GM18870 (cell line): ENCODE data around the gene BRAF.
"Not testable (repeated sequence)": the region's sequence is repeated elsewhere in the genome, so short reads cannot be mapped to it uniquely, and the experiment has no call there.

Source experiments
- ATAC-seq: cut with Tn5 transposase; IDR thresholded peaks from one replicate; pipeline ENCODE4 v1.9.1; 2021; ENCODE audit warnings: moderate library complexity; ENCODE audit not compliant: unreplicated experiment

The BRAF gene

DNA sequence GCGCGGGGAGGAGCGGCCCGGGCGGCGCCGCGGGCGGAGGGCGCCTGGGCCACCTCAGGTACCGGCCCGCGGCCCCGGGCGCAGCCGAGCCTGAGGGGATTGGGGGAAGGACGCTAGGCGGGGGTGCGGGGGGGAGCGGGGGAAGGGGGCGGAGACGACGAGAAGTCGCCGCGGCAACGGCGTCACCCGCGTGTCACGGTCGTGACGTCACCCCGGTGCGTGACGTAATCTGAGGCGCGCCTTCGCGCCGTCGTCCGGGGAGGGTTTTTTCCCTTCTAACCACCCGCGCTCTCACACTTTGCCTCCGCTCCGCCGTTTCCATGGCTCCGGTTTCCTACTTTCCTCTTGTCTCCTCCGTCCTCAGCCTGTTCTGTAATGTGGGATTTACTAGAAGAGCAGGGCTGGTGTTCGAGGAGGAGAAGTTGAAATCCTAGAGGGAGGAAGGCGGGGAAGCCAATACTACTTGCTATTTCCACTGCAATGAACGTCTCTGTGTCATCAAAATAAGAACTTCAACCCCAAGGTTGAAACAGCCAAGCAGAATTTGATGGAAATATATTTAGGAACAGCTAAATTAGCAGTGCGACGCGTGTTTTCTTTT is at the start of gene BRAF:
Gene BRAF (minus strand): TSS at position 109 of the 601 bp plus-strand sequence. CDS start 226 bp downstream, outside the sequence.
- ATAC-seq = peak; percentile 32

DNA sequence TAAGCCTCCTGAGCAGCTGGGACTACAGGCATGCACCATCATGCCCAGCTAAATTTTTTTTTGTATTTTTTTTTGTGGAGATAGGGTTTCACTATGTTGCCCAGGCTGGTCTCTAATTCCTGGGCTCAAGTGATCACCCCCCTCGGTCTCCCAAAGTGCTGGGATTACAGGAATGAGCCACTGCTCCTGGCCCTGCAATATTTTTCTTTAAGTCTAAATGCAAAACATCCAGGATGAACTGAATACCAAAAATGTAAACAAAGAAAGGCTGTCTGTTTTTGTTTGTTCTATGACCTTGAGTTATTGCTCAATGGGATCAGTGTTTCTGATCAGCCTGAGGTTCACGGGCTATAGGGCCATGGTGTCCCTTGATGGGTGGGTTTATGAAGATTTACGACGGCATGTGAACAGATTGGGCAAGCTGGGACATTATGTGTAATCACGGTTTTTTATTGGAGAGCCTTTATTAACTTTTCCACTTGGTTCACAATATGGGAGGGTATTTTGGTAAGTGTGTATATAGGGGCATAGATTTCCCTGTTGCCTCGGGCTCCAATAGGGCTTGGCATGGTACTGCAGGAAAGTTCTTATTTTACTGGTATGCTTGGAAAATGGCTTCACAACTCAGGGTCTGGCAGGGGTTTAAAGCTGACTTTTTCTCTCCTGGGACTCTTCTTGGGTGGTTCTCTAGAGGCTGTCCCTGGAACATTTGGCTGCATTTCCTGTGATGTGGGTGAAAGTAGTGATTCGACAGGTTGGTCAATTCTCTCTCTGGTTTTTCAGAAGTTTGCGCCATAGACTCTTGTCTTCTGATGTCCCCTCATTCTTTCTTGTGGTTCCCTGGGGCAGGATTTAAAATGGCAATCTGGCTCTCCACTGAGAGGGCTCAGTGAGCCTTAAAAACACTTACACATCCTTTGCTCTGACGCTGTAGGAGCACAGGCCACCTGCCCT is 48.4 kb upstream of the BRAF start:
- ATAC-seq = no peak

DNA sequence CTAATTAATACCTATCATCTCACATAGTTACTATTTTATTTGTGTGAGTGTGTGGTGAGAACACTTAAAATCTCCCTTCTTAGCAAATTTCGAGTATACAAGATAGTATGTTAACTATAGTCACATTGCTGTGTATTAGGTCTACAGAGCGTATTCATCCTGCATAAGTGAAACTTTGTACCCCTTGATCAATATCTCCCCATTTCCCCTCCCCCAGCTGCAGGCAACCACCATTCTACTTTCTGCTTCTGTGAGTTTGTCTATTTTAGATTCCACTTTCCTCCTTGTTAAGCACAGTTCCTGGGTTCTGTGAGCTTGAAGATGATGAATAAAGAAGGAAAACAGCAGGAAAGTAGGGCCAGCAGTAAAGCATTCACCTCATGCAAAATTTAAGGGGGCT is 47.6 kb upstream of the BRAF start:
- ATAC-seq = no peak

DNA sequence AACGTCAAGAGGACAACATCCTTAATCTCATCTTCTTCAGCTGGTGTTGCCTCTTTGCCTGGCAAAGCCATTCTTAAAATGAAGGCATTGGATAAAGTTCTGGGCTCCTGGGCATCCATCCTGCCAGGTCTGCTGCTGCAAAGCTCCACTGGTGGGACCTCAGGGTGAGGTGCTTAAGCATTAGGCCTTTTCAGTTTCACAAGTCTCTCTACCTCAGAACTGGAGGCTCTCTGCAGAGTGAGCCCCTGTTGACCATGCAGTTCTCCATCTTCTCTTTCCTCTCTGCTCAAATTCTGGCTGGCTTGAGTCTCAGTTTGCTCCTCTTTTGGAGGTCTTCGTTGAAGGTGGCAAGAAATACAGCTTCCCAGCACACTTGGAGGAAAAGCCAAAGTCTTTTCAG is 42.7 kb upstream of the BRAF start:
- no peak for ATAC-seq

DNA sequence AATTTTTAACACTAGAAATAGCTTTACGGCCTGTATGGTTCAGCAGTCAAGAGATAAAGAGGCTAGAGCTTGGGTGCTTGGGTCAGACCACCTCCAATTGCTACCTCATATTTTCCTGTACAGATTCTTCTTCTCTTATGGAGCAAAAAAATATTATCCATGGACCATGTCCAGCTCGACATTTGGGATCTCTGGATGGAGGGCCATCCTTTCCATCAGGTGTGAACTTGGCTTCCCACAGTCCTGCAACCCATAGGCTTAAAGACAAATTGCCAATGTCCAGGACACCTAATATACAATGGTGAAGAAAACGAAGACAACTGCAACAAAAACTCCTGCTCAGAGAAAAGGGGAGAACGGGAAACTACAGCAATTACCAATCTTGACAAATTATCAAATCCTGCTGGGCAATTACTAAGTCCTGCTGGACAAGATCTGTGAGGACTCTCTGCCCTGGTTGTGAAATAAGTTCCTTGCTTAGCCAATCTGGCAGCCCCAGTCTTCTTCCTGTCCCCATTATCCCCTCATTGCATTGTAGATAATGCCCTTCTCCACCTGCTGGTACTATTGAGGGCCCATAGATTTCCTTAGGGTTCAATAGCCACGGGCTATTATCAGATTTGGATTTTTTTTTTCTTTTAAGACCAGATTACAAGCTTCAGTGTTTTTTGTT is 42.0 kb upstream of the BRAF start:
- no peak for ATAC-seq

DNA sequence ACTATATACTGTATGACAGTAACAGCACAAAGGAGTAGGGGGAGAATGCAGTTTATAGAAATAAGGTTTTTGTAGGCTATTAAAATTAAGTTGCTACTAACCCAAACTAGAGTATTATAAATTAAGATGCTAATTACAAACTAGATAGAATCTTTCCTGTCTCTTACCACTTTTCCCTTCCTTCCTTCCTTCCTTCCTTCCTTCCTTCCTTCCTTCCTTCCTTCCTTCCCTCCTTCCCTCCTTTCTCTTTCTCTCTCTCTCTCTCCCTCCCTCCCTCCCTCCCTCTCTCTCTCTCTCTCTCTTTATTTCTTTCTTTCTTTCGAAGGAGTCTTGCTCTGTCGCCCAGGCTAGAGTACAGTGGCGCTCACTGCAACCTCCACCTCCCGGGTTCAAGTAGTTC is 36.4 kb upstream of the BRAF start:
- ATAC-seq = no peak

DNA sequence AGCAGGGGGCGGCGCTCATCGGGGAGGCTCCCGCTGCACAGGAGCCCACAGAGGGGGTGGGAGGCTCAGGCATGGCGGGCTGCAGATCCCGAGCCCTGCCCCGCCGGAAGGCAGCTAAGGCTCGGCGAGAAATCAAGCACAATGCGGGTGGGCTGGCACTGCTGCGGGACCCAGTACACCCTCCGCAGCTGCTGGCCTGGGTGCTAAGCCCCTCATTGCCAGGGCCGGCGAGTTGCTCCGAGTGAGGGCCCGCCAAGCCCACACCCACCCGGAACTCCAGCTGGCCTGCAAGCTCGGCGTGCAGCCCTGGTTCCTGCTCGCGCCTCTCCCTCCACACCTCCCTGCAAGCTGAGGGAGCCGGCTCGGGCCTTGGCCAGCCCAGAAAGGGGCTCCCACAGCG is 32.3 kb upstream of the BRAF start:
- ATAC-seq = not testable (repeated sequence)

DNA sequence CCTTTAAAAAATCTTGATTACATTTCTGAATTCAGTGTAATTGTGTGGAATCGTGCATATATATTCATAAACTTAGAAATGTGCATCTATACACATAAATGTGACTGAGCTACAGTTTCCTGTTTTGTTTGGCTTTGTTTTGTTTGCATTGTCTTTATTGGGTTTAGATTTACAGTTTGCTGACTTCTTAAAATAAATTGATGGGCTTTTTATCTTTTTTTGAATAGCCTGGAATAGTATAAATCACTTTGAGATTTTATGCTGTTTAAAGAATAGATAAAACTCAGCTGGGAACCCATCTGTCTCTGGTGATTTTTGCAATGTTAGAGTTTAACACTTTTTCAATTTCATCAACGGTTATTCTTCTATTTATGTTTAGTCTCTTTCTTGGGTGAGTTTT is 21.2 kb upstream of the BRAF start:
- ATAC-seq = no peak

DNA sequence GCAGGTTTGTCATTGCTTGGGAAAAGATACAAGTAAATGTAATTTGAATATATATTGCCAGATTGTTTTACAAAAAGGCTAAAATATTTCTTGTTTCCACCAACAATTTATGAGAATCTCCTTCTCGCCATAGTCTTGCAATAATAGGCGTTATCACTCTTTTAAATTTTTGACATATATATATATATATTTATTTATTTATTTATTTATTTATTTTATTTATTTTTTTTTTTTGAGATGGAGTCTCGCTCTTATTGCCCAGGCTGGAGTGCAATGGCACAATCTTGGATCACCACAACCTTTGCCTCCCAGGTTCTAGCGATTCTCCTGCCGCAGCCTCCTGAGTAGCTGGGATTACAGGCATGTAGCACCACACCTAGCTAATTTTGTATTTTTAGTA is 17.5 kb upstream of the BRAF start:
- ATAC-seq = not testable (repeated sequence)

DNA sequence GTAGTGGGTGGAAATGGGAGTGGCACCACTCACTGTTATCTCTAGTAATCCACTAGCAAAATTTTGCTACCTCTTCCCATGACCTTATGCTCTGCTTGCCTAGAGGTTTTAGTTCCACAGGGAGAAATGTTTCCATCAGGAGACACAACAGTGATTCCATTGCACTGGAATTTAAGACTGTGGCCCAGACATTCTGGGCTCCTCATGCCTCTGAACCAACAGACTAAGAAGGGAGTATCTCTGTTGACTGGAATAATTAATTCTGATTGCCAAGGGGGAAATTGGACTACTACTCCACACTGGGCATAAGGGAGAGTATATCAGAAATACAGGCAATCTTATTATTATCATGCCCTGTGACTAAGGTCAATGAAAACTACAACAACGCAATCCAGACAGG is 16.2 kb upstream of the BRAF start:
- no peak for ATAC-seq

DNA sequence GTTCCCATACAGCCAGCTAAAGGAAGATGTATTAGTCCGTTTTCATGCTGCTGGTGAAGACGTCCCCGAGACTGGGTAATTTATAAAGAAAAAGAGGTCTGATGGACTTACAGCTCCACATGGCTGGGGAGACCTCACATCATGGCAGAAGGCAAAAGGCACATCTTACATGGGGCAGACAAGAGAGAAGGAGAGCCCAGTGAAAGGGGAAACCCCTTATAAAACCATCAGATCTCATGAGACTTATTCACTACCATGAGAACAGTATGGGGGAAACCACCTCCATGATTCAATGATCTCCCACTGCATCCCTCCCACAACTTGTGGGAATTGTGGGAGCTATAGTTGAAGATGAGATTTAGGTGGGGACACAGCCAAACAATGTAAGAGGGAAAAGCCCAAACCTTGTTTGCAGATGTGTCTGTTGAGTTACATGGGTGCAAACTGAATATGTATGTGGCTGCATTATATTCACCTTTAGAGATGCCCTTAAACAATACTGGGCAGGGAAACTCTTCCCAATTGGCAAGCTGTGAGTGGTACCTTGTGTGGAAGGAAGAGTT is 13.1 kb upstream of the BRAF start:
- ATAC-seq = no peak

DNA sequence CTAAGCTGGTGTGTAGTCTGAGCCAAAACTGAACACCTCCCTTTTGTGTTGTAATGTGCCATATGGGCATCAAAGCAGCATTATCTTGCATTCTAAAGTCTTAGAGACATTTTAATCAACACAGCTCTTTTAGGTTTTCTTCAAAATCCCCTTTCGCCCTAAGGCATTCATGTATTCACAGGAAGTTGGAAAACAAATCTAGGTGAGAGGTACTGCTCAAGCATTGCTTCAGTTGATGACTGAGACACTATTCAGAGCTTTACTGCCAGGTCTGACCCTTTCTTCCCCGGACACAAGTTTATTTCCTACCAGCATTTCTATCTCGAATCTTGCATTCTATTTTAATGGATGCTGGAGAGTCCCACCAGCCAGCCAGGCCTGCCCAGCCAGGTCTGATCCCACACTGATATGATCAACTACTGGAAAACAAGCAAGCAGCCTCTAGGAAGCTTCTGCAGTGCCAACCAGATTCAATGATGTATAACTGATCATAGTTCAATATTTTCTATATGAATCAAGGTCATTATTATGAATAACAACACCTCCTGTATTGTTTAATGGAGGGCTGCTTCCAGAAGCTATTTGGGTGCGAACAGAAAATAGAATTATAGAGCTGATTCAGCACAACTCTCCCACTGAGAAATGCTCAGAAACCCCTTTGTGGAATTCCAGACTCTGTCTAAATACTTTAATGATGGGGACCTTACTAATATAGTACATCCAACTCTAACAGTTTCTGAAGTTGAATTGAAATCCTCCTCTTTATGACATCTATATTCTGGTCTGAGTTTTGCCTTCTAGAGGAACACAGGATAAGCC is 4.0 kb upstream of the BRAF start:
- no peak for ATAC-seq

DNA sequence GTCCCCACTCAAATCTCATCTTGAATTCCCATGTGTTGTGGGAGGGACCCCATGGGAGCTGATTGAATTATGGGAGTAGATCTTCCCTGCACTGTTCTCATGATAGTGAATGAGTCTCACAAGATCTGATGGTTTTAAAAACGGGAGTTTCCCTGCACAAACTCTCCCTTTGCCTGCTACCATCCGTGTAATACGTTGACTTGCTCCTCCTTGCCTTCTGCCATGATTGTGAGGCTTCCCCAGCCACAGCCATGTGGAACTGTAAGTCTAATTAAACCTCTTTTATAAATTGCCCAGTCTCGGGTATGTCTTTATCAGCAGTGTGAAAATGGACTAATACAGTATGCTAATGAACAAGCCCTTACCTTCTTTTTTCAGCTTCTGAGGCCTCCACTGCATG is 3.2 kb upstream of the BRAF start:
- not testable (repeated sequence) for ATAC-seq

DNA sequence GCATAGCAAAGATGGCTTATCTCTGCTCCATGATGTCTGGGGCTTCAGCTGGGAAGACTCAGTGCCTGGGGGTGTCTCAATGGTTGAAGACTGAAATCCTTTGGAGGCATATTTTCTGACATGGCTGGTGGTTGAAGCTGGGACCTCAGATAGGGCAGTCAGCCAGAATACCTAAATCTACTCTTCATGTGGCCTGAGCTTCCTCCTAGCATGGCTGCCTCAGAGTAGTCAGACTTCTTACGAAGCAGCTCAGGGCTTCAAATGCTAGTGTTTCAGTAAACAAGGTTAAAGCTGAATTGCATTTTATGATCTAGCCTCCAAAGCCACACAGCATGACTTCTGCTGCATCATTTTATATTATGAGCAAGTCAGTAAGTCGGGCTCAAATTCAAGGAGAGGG is 2.6 kb upstream of the BRAF start:
- ATAC-seq = no peak

DNA sequence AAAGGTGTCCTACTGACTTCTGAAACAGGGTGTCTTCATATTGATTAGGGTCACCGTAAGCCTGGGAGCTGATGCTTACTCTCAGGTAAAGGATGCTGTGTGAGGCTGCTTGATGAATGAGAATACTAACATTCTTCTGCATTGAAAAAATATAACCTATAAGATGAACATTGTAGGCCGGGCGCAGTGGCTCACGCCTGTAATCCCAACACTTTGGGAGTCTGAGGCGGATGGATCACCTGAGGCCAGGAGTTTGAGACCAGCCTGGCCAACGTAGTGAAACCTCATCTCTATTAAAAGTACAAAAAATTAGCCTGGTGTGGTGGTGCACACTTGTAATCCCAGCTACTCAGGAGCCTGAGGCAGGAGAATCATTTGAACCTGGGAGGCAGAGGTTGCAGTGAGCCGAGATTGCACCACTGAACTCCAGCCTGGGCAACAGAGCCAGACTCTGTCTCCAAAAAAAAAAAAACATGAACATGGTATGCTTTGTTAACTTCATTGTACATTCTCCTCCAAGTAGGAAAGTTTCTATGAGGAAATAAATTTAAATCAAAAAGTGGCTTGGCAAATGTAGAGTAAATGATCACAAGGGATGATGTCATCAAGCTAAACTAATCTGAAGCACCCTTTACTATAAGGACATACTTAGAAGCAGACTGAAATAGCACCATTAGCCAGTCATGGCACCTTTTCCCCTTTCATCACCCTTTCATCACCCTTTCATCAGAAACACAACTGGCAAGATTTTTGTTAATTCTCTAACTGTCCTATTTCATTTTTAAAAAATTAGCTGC is 1.5 kb upstream of the BRAF start:
- ATAC-seq = no peak

DNA sequence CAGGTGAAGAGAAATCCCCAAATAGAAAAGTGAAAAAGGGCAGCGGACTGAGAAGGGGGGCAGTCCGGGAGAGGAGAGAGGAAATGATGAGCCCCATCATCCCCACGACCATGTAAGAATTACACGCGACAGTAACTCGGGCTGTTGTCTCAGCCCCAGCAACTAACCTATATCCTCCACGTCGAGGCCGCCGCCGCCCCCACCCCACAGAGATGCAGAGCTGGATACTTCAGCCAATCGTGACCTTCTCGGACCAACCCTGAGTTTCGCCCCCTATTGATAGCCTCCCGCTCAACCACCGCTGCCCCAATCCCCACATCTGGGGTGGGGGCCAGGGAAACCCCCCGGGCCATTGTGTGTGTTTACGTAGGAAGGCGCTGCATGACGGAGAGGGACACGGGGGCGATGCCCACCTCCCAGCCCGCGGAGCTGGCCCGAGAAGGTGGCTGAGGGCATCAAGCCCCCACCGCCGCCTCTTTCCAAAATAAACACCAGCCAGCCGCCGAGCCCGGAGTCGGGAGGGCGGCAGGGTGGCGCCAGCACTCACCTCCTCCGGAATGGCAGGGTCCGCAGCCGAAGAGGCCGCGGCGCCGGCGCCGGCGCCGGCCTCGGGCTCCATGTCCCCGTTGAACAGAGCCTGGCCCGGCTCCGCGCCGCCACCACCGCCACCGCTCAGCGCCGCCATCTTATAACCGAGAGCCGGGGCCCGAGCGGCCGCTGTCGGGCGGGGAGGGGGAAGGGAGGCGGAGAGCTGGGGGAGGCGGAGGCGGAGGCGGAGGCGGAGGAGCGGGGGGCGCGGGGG is 509 bp downstream of the BRAF start:
- peak; percentile 87 for ATAC-seq

DNA sequence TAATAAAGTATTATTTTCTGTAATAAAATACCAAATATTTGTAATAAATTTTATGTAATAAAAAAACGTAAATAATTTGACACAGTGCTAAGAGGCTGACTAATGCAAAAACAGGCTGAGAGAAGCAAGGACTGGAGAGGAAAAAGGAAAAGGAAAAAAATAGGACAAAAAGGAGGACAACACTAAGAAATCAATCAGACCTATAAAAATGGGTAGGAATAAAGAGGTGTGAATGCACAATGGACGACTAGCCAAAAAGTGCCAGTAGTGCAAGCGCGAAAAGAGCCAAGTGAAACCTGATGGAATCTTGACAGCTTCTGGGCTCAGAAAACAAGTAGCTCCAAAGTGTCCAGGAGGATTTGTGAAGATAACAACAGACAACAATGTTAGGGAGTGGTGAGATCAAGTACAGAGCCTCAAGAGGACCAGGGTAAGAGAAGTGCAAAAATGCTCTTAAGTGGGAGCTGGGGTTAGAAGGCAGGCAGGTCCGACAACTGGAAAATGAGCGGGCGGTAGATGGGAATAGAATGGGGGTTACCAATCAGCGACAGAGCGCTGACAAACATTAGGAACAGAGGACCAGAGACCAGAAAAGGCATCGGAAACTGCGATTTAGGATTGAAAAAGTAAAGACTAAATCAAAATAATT is 1.2 kb downstream of the BRAF start:
- no peak for ATAC-seq

DNA sequence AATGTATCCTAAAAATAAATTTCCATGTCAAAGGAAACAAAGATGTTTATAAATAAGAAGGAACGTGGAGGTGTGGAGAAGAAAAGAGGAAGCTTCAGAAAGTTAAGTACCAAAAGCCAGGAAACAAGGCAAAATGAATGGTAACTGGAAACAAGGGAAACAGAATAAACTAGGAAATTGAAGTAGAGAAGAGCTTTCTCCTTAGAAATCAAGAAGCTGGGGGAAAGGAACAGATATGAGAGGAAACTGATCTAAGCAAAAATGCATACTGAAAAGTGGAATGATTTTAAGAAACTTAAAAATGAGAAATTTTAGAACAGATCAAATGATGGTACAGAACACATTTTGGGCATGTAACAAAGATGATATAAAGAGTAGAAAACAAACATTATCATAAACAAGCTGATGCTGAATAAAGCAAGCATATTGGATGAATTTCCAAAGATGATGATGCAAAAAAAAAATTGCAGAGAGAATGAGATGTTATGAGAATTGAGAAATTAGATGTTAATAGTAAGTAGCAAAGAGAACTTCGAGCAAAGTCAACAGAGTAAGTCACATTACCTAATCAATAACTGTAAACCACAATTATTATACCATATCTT is 1.9 kb downstream of the BRAF start:
- ATAC-seq = no peak
